GM23338 (cell line): ENCODE measurements around the gene SASH3. TPM values are rescaled to one million over a fixed set of nuclear protein-coding genes. Genes with fewer than 3 reads are reported as not detected.

ENCODE experiments used
- ATAC-seq: fragments of 200-7000 bp; cut with Tn5 transposase; 3 replicates; pipeline ENCODE4 v1.9.1; 2020
- DNase-seq: peaks from one replicate; pipeline ENCODE4 v3.0.0-alpha.2; 2015; ENCODE audit warnings: low spot score
- H2AFZ ChIP-seq: fragments of 200-600 bp; sonication (generic); 2 replicates; pipeline ENCODE4 v1.8.0; 2016; ENCODE audit warnings: antibody characterized with exemption, mild to moderate bottlenecking, moderate library complexity
- H3F3A ChIP-seq: fragments of 200-600 bp; sonication (generic); replicated peaks from 2 replicates; pipeline ENCODE4 v1.8.0; 2017; ENCODE audit warnings: antibody characterized with exemption, mixed run types, low read depth
- H3K27ac ChIP-seq: fragments of 200-600 bp; sonication (generic); 2 replicates; pipeline ENCODE4 v1.6.1; 2016; ENCODE audit warnings: low read depth
- H3K27me3 ChIP-seq: fragments of 200-600 bp; sonication (generic); 2 replicates; pipeline ENCODE4 v1.8.0; 2016; ENCODE audit warnings: mild to moderate bottlenecking, mixed run types, moderate library complexity; ENCODE audit not compliant: insufficient read depth
- H3K36me3 ChIP-seq: fragments of 200-600 bp; sonication (generic); 2 replicates; pipeline ENCODE4 v1.8.0; 2016; ENCODE audit warnings: mild to moderate bottlenecking; ENCODE audit not compliant: insufficient read depth
- H3K4me1 ChIP-seq: fragments of 200-600 bp; sonication (generic); 2 replicates; pipeline ENCODE4 v1.8.0; 2016; ENCODE audit warnings: mild to moderate bottlenecking, moderate library complexity; ENCODE audit not compliant: insufficient read depth
- H3K4me2 ChIP-seq: fragments of 200-600 bp; sonication (generic); 2 replicates; pipeline ENCODE4 v1.7.1; 2017; ENCODE audit warnings: mixed run types
- H3K4me3 ChIP-seq: fragments of 200-600 bp; sonication (generic); 2 replicates; pipeline ENCODE4 v1.6.1; 2016; ENCODE audit warnings: mixed run types
- H3K79me2 ChIP-seq: fragments of 200-600 bp; sonication (generic); replicated peaks from 2 replicates; pipeline ENCODE4 v1.8.0; 2017; ENCODE audit warnings: mild to moderate bottlenecking; ENCODE audit not compliant: insufficient read depth
- H3K9me2 ChIP-seq: fragments of 200-600 bp; sonication (generic); 2 replicates; pipeline ENCODE4 v1.8.0; 2017; ENCODE audit not compliant: insufficient read depth
- H4K20me1 ChIP-seq: fragments of 200-600 bp; sonication (generic); replicated peaks from 2 replicates; pipeline ENCODE4 v1.8.0; 2017; ENCODE audit warnings: mild to moderate bottlenecking; ENCODE audit not compliant: insufficient read depth
- H3K27ac Mint-ChIP-seq: 2 replicates; pipeline ENCODE4 v1.8.0; 2020; ENCODE audit warnings: inconsistent platforms, mild to moderate bottlenecking, moderate library complexity, mixed read lengths
- H3K27me3 Mint-ChIP-seq: 3 replicates; pipeline ENCODE4 v1.8.0; 2022; ENCODE audit warnings: low read depth, mild to moderate bottlenecking, moderate library complexity, mixed read lengths, inconsistent platforms; ENCODE audit not compliant: insufficient read depth, poor library complexity
- H3K36me3 Mint-ChIP-seq: 3 replicates; pipeline ENCODE4 v1.8.0; 2021; ENCODE audit warnings: low read depth, mild to moderate bottlenecking, inconsistent platforms, moderate library complexity, mixed read lengths
- H3K4me1 Mint-ChIP-seq: 3 replicates; pipeline ENCODE4 v1.8.0; 2020; ENCODE audit warnings: mild to moderate bottlenecking, inconsistent platforms, mixed read lengths
- H3K4me3 Mint-ChIP-seq: 3 replicates; pipeline ENCODE4 v1.8.0; 2021; ENCODE audit warnings: moderate library complexity, mild to moderate bottlenecking, inconsistent platforms, mixed read lengths
- H3K9me3 Mint-ChIP-seq: 3 replicates; pipeline ENCODE4 v1.8.0; 2020; ENCODE audit warnings: moderate library complexity, mild to moderate bottlenecking, inconsistent platforms, mixed read lengths
- EZH2 ChIP-seq: fragments of 200-600 bp; sonication (generic); IDR thresholded peaks from one replicate; pipeline ENCODE4 v1.8.0; 2017; ENCODE audit warnings: antibody characterized with exemption, mild to moderate bottlenecking, low read depth; ENCODE audit not compliant: unreplicated experiment
- POLR2AphosphoS5 ChIP-seq: IDR thresholded peaks from 2 replicates; pipeline ENCODE4 v1.6.1; 2016; ENCODE audit warnings: antibody characterized with exemption, low read depth
- ZNF462 ChIP-seq: fragments of 250-450 bp; sonication (Bioruptor Pico); IDR thresholded peaks from 2 replicates; pipeline ENCODE4 v1.5.0; 2020; ENCODE audit warnings: mild to moderate bottlenecking, moderate library complexity
- polyA plus RNA-seq: library from polyadenylated mRNA; unstranded; fragments of >200 nt; fragmentation: Nextera tagmentation; extraction: Ambion mirVana; gene quantifications from 2 replicates; pipeline ENCODE4 v1.2.1, GENCODE V29; 2016
- total RNA-seq: library from RNA; depleted of rRNA; stranded (reverse); fragments of >200 nt; shearing (Covaris generic); gene quantifications from 2 replicates; pipeline ENCODE4 v1.2.3, GENCODE V29; 2014

Gene SASH3
- total and polyA plus RNA-seq, 2 experiments from 2014 or later, result 0.18 TPM; not detected in 1

- no peak for DNase-seq
- H3K9me3 Mint-ChIP-seq, result no peaks in the 10 kb centered on the region; the same call in 2 of the 3 replicates
These were observed 4.6 kb downstream of the SASH3 start for GRCh38 chrX:129784371-129784770.

More at GRCh38 chrX:129784371-129784770, 4.6 kb downstream of the SASH3 start:
- Mint-ChIP-seq H3K27me3 (peaks cover 4% of the 10 kb centered on the region), H3K4me1 (no peaks in the 10 kb centered on the region; the same call in 2 of the 3 replicates), H3K4me3 (no peak overlapping the region), H3K36me3 (no peaks in the 10 kb centered on the region), H3K27ac (no peak overlapping the region)
- H2AFZ ChIP-seq, result no peak overlapping the region
- TF ChIP-seq ZNF462 (CRISPR knock-in tag) (no peak), POLR2AphosphoS5 (no peak), EZH2 (no peak)
- no peak overlapping the region for H3K4me3 ChIP-seq
- no peak overlapping the region for H3K4me2 ChIP-seq
- H3K36me3 ChIP-seq, result no peaks in the 10 kb centered on the region
- no peaks in the 10 kb centered on the region for H3K9me2 ChIP-seq
- no peaks in the 10 kb centered on the region for H3K4me1 ChIP-seq
- no peaks in the 10 kb centered on the region for H4K20me1 ChIP-seq
- H3K27me3 ChIP-seq, result no peaks in the 10 kb centered on the region
- H3F3A ChIP-seq, result no peaks in the 10 kb centered on the region
- no peaks in the 10 kb centered on the region for H3K79me2 ChIP-seq
- H3K27ac ChIP-seq, result no peak overlapping the region
- no peak for ATAC-seq
